ENCODE results near the gene KCNK13. TPM values are rescaled to one million over a fixed set of nuclear protein-coding genes. Genes with fewer than 3 reads are reported as not detected.

The KCNK13 gene
- total and polyA plus RNA-seq, 2 experiments from 2014 or later = not detected

- Histone ChIP-seq H3K9me3 (ENCODE audit: low read depth) (no peaks in the 10 kb centered on the region), H3K9me2 (ENCODE audit: insufficient read depth) (no peaks in the 10 kb centered on the region), H3K4me1 (ENCODE audit: insufficient read depth) (no peaks in the 10 kb centered on the region), H4K20me1 (ENCODE audit: insufficient read depth) (no peaks in the 10 kb centered on the region), H3K4me2 (ENCODE audit: unreplicated experiment) (no peak overlapping the region), H3F3A (ENCODE audit: insufficient read depth) (no peaks in the 10 kb centered on the region), H3K36me3 (ENCODE audit: low read depth) (no peaks in the 10 kb centered on the region), H2AFZ (no peak overlapping the region), H3K27ac (no peak overlapping the region), H3K79me2 (ENCODE audit: insufficient read depth) (no peaks in the 10 kb centered on the region), H3K9ac (no peak overlapping the region), H3K4me3 (no peak overlapping the region), H3K27me3 (replicated peaks; ENCODE audit: insufficient read depth) (peaks cover 33% of the 10 kb centered on the region; the same call in 1 of the 2 replicates)
- TF ChIP-seq EZH2 (IDR thresholded peaks at IDR 0.05; ENCODE audit: insufficient read depth, poor library complexity, severe bottlenecking) (no peak), EZH2phosphoT487 (IDR thresholded peaks at IDR 0.05; ENCODE audit: insufficient read depth, low read depth) (no peak)
- 55 to 58% methylated on average over 4 of the region's 4 CpGs for WGBS, 2 experiments (ENCODE audit: low coverage in 1 of 2, low lambda C conversion rate in 2 of 2, missing lambda C conversion rate in 2 of 2)
- DNase-seq = no peak
- in situ Hi-C loops (cut with MboI) = no loop called here
Observed at GRCh38 chr14:90136904-90137303, 75.1 kb downstream of the KCNK13 start.

- Histone ChIP-seq H3K36me3 (ENCODE audit: low read depth) (no peaks in the 10 kb centered on the region), H3K9ac (no peak overlapping the region), H2AFZ (no peak overlapping the region), H3F3A (ENCODE audit: insufficient read depth) (no peaks in the 10 kb centered on the region), H3K4me2 (ENCODE audit: unreplicated experiment) (no peak overlapping the region), H4K20me1 (ENCODE audit: insufficient read depth) (no peaks in the 10 kb centered on the region), H3K4me1 (ENCODE audit: insufficient read depth) (no peaks in the 10 kb centered on the region), H3K79me2 (ENCODE audit: insufficient read depth) (no peaks in the 10 kb centered on the region), H3K27me3 (replicated peaks; ENCODE audit: insufficient read depth) (peaks cover 33% of the 10 kb centered on the region; the same call in 1 of the 2 replicates), H3K9me2 (ENCODE audit: insufficient read depth) (no peaks in the 10 kb centered on the region), H3K4me3 (no peak overlapping the region), H3K27ac (no peak overlapping the region), H3K9me3 (ENCODE audit: low read depth) (no peaks in the 10 kb centered on the region)
- DNase-seq = no peak
- TF ChIP-seq EZH2 (IDR thresholded peaks at IDR 0.05; ENCODE audit: insufficient read depth, poor library complexity, severe bottlenecking) (no peak), EZH2phosphoT487 (IDR thresholded peaks at IDR 0.05; ENCODE audit: insufficient read depth, low read depth) (no peak)
- WGBS, 2 experiments (ENCODE audit: low coverage in 1 of 2, low lambda C conversion rate in 2 of 2, missing lambda C conversion rate in 2 of 2) = 42 to 47% methylated on average over 4 of the region's 4 CpGs
- in situ Hi-C loops (cut with MboI) = no loop called here
Observed at GRCh38 chr14:90137807-90138206, 76.0 kb downstream of the KCNK13 start.

GRCh38 chr14:90139199-90139598 is 77.4 kb downstream of the KCNK13 start:
- DNase-seq = no peak
- Histone ChIP-seq H3K27me3 (replicated peaks; ENCODE audit: insufficient read depth) (peaks cover 22% of the 10 kb centered on the region; the same call in 1 of the 2 replicates), H3K27ac (no peak overlapping the region), H3K4me1 (ENCODE audit: insufficient read depth) (no peaks in the 10 kb centered on the region), H3K79me2 (ENCODE audit: insufficient read depth) (no peaks in the 10 kb centered on the region), H3K4me3 (no peak overlapping the region), H3F3A (ENCODE audit: insufficient read depth) (no peaks in the 10 kb centered on the region), H3K4me2 (ENCODE audit: unreplicated experiment) (no peak overlapping the region), H2AFZ (no peak overlapping the region), H3K9me3 (ENCODE audit: low read depth) (no peaks in the 10 kb centered on the region), H3K9me2 (ENCODE audit: insufficient read depth) (no peaks in the 10 kb centered on the region), H3K36me3 (ENCODE audit: low read depth) (no peaks in the 10 kb centered on the region), H4K20me1 (ENCODE audit: insufficient read depth) (no peaks in the 10 kb centered on the region), H3K9ac (no peak overlapping the region)
- TF ChIP-seq EZH2 (IDR thresholded peaks at IDR 0.05; ENCODE audit: insufficient read depth, poor library complexity, severe bottlenecking) = no peak
- no peak for TF ChIP-seq EZH2phosphoT487 (IDR thresholded peaks at IDR 0.05; ENCODE audit: insufficient read depth, low read depth)
- 48 to 56% methylated on average over 5 to 6 of the region's 6 CpGs for WGBS, 2 experiments (ENCODE audit: low coverage in 1 of 2, low lambda C conversion rate in 2 of 2, missing lambda C conversion rate in 2 of 2)
- in situ Hi-C loops (cut with MboI) = no loop called here

GRCh38 chr14:90140298-90140955 is 78.6 kb downstream of the KCNK13 start:
- H3K79me2 ChIP-seq (ENCODE audit: insufficient read depth) = no peaks in the 10 kb centered on the region
- no peak overlapping the region for H3K4me3 ChIP-seq
- H3K9ac ChIP-seq = no peak overlapping the region
- no peaks in the 10 kb centered on the region for H3K4me1 ChIP-seq (ENCODE audit: insufficient read depth)
- H3K27me3 ChIP-seq (replicated peaks; ENCODE audit: insufficient read depth) = peaks cover 12% of the 10 kb centered on the region; the same call in 1 of the 2 replicates
- no peaks in the 10 kb centered on the region for H3K9me2 ChIP-seq (ENCODE audit: insufficient read depth)
- no peak for DNase-seq
- H3K36me3 ChIP-seq (ENCODE audit: low read depth) = no peaks in the 10 kb centered on the region
- TF ChIP-seq EZH2phosphoT487 (IDR thresholded peaks at IDR 0.05; ENCODE audit: insufficient read depth, low read depth) = no peak
- no peak for TF ChIP-seq EZH2 (IDR thresholded peaks at IDR 0.05; ENCODE audit: insufficient read depth, poor library complexity, severe bottlenecking)
- H3K27ac ChIP-seq = no peak overlapping the region
- H3K9me3 ChIP-seq (ENCODE audit: low read depth) = no peaks in the 10 kb centered on the region
- H3F3A ChIP-seq (ENCODE audit: insufficient read depth) = no peaks in the 10 kb centered on the region
- no peak overlapping the region for H2AFZ ChIP-seq
- in situ Hi-C loops (cut with MboI) = no loop called here
- 39 to 45% methylated on average over 12 of the region's 12 CpGs for WGBS, 2 experiments (ENCODE audit: low coverage in 1 of 2, low lambda C conversion rate in 2 of 2, missing lambda C conversion rate in 2 of 2)
- H4K20me1 ChIP-seq (ENCODE audit: insufficient read depth) = no peaks in the 10 kb centered on the region
- no peak overlapping the region for H3K4me2 ChIP-seq (ENCODE audit: unreplicated experiment)
